Calu3 (cell line): ENCODE data around the gene CES4A. TPM values are rescaled to one million over a fixed set of nuclear protein-coding genes. Genes with fewer than 3 reads are reported as not detected.
A peak's percentile ranks its signal among the peaks of the same experiment; 100 is the strongest.

Experiments used
- BruUV-seq: library from RNA; stranded (reverse); fragments of 400-500 nt; replicated peaks from 2 replicates; lab custom pipeline; 2021; lab: Mats Ljungman, UMichigan
- CTCF ChIA-PET: fragments of 300-600 bp; sonication (Branson Sonifier 250); formaldehyde crosslinking; loops from one replicate; lab custom pipeline; 2022; ENCODE audit warnings: antibody characterized with exemption; lab: Charles Lee
- DNase-seq: peaks from one replicate; pipeline ENCODE4 v3.0.0; 2022
- H3K27ac Mint-ChIP-seq: one replicate; pipeline ENCODE4 v1.8.0; 2022; ENCODE audit warnings: mixed read lengths; ENCODE audit not compliant: unreplicated experiment
- H3K27me3 Mint-ChIP-seq: one replicate; pipeline ENCODE4 v1.8.0; 2022; ENCODE audit warnings: mixed read lengths; ENCODE audit not compliant: unreplicated experiment
- H3K36me3 Mint-ChIP-seq: one replicate; pipeline ENCODE4 v1.8.0; 2022; ENCODE audit warnings: mild to moderate bottlenecking, moderate library complexity, mixed read lengths; ENCODE audit not compliant: insufficient read depth, unreplicated experiment
- H3K4me1 Mint-ChIP-seq: one replicate; pipeline ENCODE4 v1.8.0; 2022; ENCODE audit warnings: mild to moderate bottlenecking, low read depth, mixed read lengths; ENCODE audit not compliant: unreplicated experiment
- H3K4me3 Mint-ChIP-seq: one replicate; pipeline ENCODE4 v1.8.0; 2022; ENCODE audit warnings: mild to moderate bottlenecking, low read depth, moderate library complexity, mixed read lengths; ENCODE audit not compliant: unreplicated experiment
- H3K9me3 Mint-ChIP-seq: one replicate; pipeline ENCODE4 v1.8.0; 2022; ENCODE audit warnings: low read depth, mixed read lengths; ENCODE audit not compliant: unreplicated experiment
- CTCF ChIP-seq: fragments of 200-600 bp; IDR thresholded peaks from one replicate; pipeline ENCODE4 v1.8.0; 2022; ENCODE audit warnings: antibody characterized with exemption; ENCODE audit not compliant: unreplicated experiment
- intact Hi-C: fragments of 100-400 bp; cut with micrococcal nuclease; formaldehyde crosslinking; loops from one replicate; pipeline ENCODE4 v1.10.0; 2022; ENCODE audit not compliant: unreplicated experiment
- total RNA-seq: library from RNA; stranded (reverse); gene quantifications from 2 replicates; pipeline ENCODE4 v1.2.3, GENCODE V29; 2022

The CES4A gene
- total RNA-seq, 1 experiment from 2014 or later: not detected

GRCh38 chr16:67053767-67054334 lies 65.5 kb downstream of the CES4A start:
- Mint-ChIP-seq H3K9me3 (no peaks in the 10 kb centered on the region), H3K4me1 (peaks cover 11% of the 10 kb centered on the region), H3K27ac (no peak overlapping the region), H3K27me3 (no peaks in the 10 kb centered on the region), H3K4me3 (no peak overlapping the region), H3K36me3 (peaks cover 28% of the 10 kb centered on the region)
- CTCF ChIA-PET: interaction anchor here (0.7 kb wide), 1 partner anchor 14 kb away, joined by 13 read pairs; no protein-coding TSS in a partner anchor
- intact Hi-C loops: no loop called here
- TF ChIP-seq CTCF: no peak
- DNase-seq: no peak
- no TSS peak for BruUV-seq

- no peak for TF ChIP-seq CTCF
- intact Hi-C loops: no loop called here
- DNase-seq: no peak
- CTCF ChIA-PET: no interaction called here
- no peaks in the 10 kb centered on the region for H3K27me3 Mint-ChIP-seq
- H3K27ac Mint-ChIP-seq: no peak overlapping the region
- H3K4me1 Mint-ChIP-seq: peaks cover 11% of the 10 kb centered on the region
- no peak overlapping the region for H3K4me3 Mint-ChIP-seq
- no peaks in the 10 kb centered on the region for H3K9me3 Mint-ChIP-seq
- peaks cover 24% of the 10 kb centered on the region for H3K36me3 Mint-ChIP-seq
- no TSS peak for BruUV-seq
Observed at GRCh38 chr16:67054901-67055300, 66.5 kb downstream of the CES4A start.

GRCh38 chr16:67055712-67056487 lies 67.5 kb downstream of the CES4A start:
- BruUV-seq: no TSS peak
- Mint-ChIP-seq H3K9me3 (no peaks in the 10 kb centered on the region), H3K27ac (peak overlapping the region; percentile 17), H3K27me3 (no peaks in the 10 kb centered on the region), H3K4me1 (peaks cover 11% of the 10 kb centered on the region), H3K4me3 (no peak overlapping the region), H3K36me3 (peaks cover 24% of the 10 kb centered on the region)
- CTCF ChIA-PET: no interaction called here
- TF ChIP-seq CTCF: no peak
- intact Hi-C loops: no loop called here
- no peak for DNase-seq

Other genes with a start within 250 kb of the CES4A start
- 152 and 163 TPM in 2 replicates for gene DYNC1LI2, start 237.0 kb upstream of the CES4A start, total RNA-seq
- gene TERB1, start 187.0 kb upstream of the CES4A start, total RNA-seq: 0.29 and 0.59 TPM in 2 replicates
- gene NAE1, start 157.6 kb upstream of the CES4A start, total RNA-seq: 79.4 and 84.5 TPM in 2 replicates
- not detected in 2 replicates for gene CA7, start 144.2 kb upstream of the CES4A start, total RNA-seq
- gene PDP2, start 108.1 kb upstream of the CES4A start, total RNA-seq: 25.0 and 27.2 TPM in 2 replicates
- gene CDH16, start 69.7 kb upstream of the CES4A start, total RNA-seq: not detected in 2 replicates
- 1.3 and 2.2 TPM in 2 replicates for gene RRAD, start 63.1 kb upstream of the CES4A start, total RNA-seq
- 121 and 126 TPM in 2 replicates for gene CIAO2B, start 54.2 kb upstream of the CES4A start, total RNA-seq
- gene CES2, start 53.1 kb upstream of the CES4A start, total RNA-seq: 58.7 and 61.1 TPM in 2 replicates
- gene CES3, start 27.3 kb upstream of the CES4A start, total RNA-seq: 0.64 and 2.5 TPM in 2 replicates
- 116 and 131 TPM in 2 replicates for gene CBFB, start 40.6 kb downstream of the CES4A start, total RNA-seq
- 21.4 and 21.9 TPM in 2 replicates for gene PHAF1, start 121.4 kb downstream of the CES4A start, total RNA-seq
- 6.8 and 8.0 TPM in 2 replicates for gene B3GNT9, start 162.4 kb downstream of the CES4A start, total RNA-seq
- gene TRADD, start 171.3 kb downstream of the CES4A start, total RNA-seq: 34.9 and 42.7 TPM in 2 replicates
- 32.0 and 36.6 TPM in 2 replicates for gene FBXL8, start 171.4 kb downstream of the CES4A start, total RNA-seq
- gene HSF4, start 176.2 kb downstream of the CES4A start, total RNA-seq: 57.1 and 60.7 TPM in 2 replicates
- 33.5 and 35.7 TPM in 2 replicates for gene NOL3, start 181.9 kb downstream of the CES4A start, total RNA-seq
- gene MATCAP1, start 195.4 kb downstream of the CES4A start, total RNA-seq: 33.1 and 36.5 TPM in 2 replicates
- gene EXOC3L1, start 201.5 kb downstream of the CES4A start, total RNA-seq: 0.31 and 1.2 TPM in 2 replicates
- gene E2F4, start 203.6 kb downstream of the CES4A start, total RNA-seq: 95.3 and 101 TPM in 2 replicates
- gene ELMO3, start 210.5 kb downstream of the CES4A start, total RNA-seq: 31.9 and 43.2 TPM in 2 replicates
- 53.5 and 69.2 TPM in 2 replicates for gene TMEM208, start 238.5 kb downstream of the CES4A start, total RNA-seq